Kidney epithelial cell (primary cell): ENCODE results near the gene RPS6KA2. TPM values are rescaled to one million over a fixed set of nuclear protein-coding genes. Genes with fewer than 3 reads are reported as not detected.

Experiments used
- DNase-seq: peaks from one replicate; pipeline ENCODE4 v3.0.0-alpha.2; 2010; ENCODE audit warnings: low read depth
- H3K27me3 ChIP-seq: 2 replicates; pipeline ENCODE4 v1.6.0; 2011; ENCODE audit warnings: low read length; ENCODE audit not compliant: control insufficient read depth, insufficient read depth
- H3K36me3 ChIP-seq: 2 replicates; pipeline ENCODE4 v1.5.1; 2011; ENCODE audit warnings: low read length; ENCODE audit not compliant: control insufficient read depth, insufficient read depth
- H3K4me3 ChIP-seq: 2 replicates; pipeline ENCODE4 v1.5.1; 2011; ENCODE audit warnings: low read depth, mild to moderate bottlenecking, control low read depth, low read length
- CTCF ChIP-seq: IDR thresholded peaks from 2 replicates; pipeline ENCODE4 v1.5.1; 2011; ENCODE audit warnings: mild to moderate bottlenecking, moderate library complexity, low read length, control low read depth, inconsistent platforms; ENCODE audit not compliant: insufficient read depth, poor library complexity, severe bottlenecking
- total RNA-seq: library from RNA; depleted of rRNA; stranded (reverse); fragments of >200 nt; gene quantifications from 2 replicates; pipeline ENCODE4 v1.2.3, GENCODE V29; 2015

RPS6KA2 gene
- total RNA-seq, 1 donor from 2014 or later, result 51.9 TPM

GRCh38 chr6:166473886-166474571 is 153.0 kb downstream of the RPS6KA2 start:
- Histone ChIP-seq H3K36me3 (no peaks in the 10 kb centered on the region), H3K4me3 (no peak overlapping the region), H3K27me3 (no peaks in the 10 kb centered on the region)
- TF ChIP-seq CTCF, result no peak
- no peak for DNase-seq

- no peak for DNase-seq
- H3K4me3 ChIP-seq, result no peak overlapping the region
- H3K27me3 ChIP-seq, result no peaks in the 10 kb centered on the region
- H3K36me3 ChIP-seq, result no peaks in the 10 kb centered on the region
- no peak for TF ChIP-seq CTCF
Measured at GRCh38 chr6:166472636-166473035, 154.4 kb downstream of the RPS6KA2 start.

GRCh38 chr6:166471797-166472260 is 155.2 kb downstream of the RPS6KA2 start:
- no peak for TF ChIP-seq CTCF
- Histone ChIP-seq H3K36me3 (no peaks in the 10 kb centered on the region), H3K4me3 (no peak overlapping the region), H3K27me3 (no peaks in the 10 kb centered on the region)
- no peak for DNase-seq

- no peak for DNase-seq
- no peak for TF ChIP-seq CTCF
- H3K4me3 ChIP-seq, result no peak overlapping the region
- no peaks in the 10 kb centered on the region for H3K27me3 ChIP-seq
- no peaks in the 10 kb centered on the region for H3K36me3 ChIP-seq
Measured at GRCh38 chr6:166470863-166471410, 156.1 kb downstream of the RPS6KA2 start.

- DNase-seq, result no peak
- H3K36me3 ChIP-seq, result no peaks in the 10 kb centered on the region
- H3K27me3 ChIP-seq, result no peaks in the 10 kb centered on the region
- H3K4me3 ChIP-seq, result no peak overlapping the region
- no peak for TF ChIP-seq CTCF
Measured at GRCh38 chr6:166470029-166470862, 156.8 kb downstream of the RPS6KA2 start.
